Panc1 (cell line): ENCODE results near the gene ADNP.

Experiments
- CTCF ChIP-seq: fragments of 450-650 bp; IDR thresholded peaks from 2 replicates; pipeline ENCODE4 v1.5.1; 2017; ENCODE audit warnings: mild to moderate bottlenecking
- POLR2AphosphoS5 ChIP-seq: IDR thresholded peaks from 2 replicates; pipeline ENCODE4 v1.6.1; 2012; ENCODE audit warnings: mild to moderate bottlenecking, low read depth, low read length, moderate library complexity
- REST ChIP-seq, 2 experiments: IDR thresholded peaks; 2 replicates each; pipeline ENCODE4 v1.6.1; 2011 to 2012; ENCODE audit warnings: low read depth in 2 of 2, control low read depth in 1 of 2, low read length in 1 of 2, mild to moderate bottlenecking in 1 of 2, moderate library complexity in 1 of 2; ENCODE audit not compliant: insufficient read depth in 1 of 2
- TCF7L2 ChIP-seq: IDR thresholded peaks from 2 replicates; pipeline ENCODE4 v1.6.1; 2011; ENCODE audit warnings: mild to moderate bottlenecking, low read depth, low read length, inconsistent platforms

- TF ChIP-seq POLR2AphosphoS5: no peak
- TF ChIP-seq CTCF: no peak
- TF ChIP-seq REST (IDR thresholded peaks at IDR 0.05; ENCODE audit: insufficient read depth in 1 of 2, low read depth in 2 of 2, low read length in 1 of 2): no peak
- TF ChIP-seq TCF7L2: no peak
These were observed 45.5 kb downstream of the ADNP start for GRCh38 chr20:50885781-50886180.
